DLD1 (cell line): ENCODE data around the gene NDUFB7.

ENCODE experiments used
- in situ Hi-C: cut with HindIII; loops from 2 replicates; pipeline ENCODE4 v1.10.0; 2017; ENCODE audit warnings: low sequenced_read_pairs

Gene NDUFB7

GRCh38 chr19:14526423-14526822 is 45.4 kb downstream of the NDUFB7 start:
- in situ Hi-C loops = no loop called here

GRCh38 chr19:14525729-14526128 is 46.1 kb downstream of the NDUFB7 start:
- in situ Hi-C loops = no loop called here

DNA sequence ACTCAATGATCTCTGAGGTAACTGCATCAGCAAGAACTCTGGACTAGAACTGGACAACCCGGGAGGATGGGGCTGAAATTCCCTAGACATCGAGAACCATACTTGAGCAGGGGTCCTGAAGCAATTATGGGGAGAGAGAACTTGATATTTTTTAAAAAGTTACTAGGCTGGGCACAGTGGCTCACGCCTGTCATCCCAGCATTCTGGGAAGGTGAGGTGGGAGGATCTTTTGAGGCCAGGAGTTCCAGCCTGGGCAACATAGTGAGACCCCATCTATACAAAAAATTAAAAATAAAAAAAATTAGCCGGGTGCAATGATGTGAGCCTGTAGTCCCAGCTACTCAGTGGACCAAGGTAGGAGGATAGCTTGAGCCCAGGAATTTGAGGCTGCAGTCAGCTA is 51.3 kb downstream of the NDUFB7 start:
- in situ Hi-C loops = no loop called here

- in situ Hi-C loops = no loop called here
These were observed 51.9 kb downstream of the NDUFB7 start for GRCh38 chr19:14519860-14520407.

DNA sequence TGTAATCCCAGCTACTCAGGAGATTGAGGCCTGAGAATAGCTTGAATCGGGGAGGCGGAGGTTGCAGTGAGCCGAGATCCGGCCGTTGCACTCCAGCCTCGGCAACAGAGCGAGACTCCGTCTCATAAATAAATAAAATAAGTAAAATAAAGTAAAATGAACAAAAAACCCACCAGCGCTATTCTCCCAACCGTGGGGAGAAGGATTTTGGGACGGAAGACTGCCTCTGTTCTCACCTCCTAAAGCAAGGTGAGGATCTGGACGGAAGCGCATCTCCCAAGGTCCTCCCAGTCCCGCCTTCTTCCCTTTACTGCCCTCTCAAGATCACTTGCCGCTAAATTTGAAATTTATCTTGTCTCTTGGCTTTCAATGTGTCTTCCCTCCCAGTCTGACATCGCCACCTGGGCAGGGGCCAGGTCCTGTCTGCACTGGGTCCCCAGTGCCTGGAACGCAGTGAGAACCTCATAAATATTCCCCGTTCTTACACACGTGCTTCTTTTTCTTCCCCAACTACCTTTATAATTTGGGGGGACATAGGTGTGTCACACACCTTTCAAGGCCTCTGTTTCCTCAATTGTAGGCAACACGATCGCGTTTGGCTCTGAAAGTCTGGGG is 52.5 kb downstream of the NDUFB7 start:
- in situ Hi-C loops = no loop called here

- in situ Hi-C loops = no loop called here
These were observed 53.9 kb downstream of the NDUFB7 start, which contains the start of gene DNAJB1 for GRCh38 chr19:14517840-14518505. TSS of gene DNAJB1 (minus strand) at chr19:14518397. CDS start at chr19:14518349, 48 bp downstream.

- in situ Hi-C loops = no loop called here
These were observed 54.4 kb downstream of the NDUFB7 start for GRCh38 chr19:14517446-14517839.

GRCh38 chr19:14516746-14517438 is 55.0 kb downstream of the NDUFB7 start:
- in situ Hi-C loops = no loop called here
